Psoas muscle (tissue), 8 donors: Measurements from ENCODE around the gene ARHGEF38. TPM values are rescaled to one million over a fixed set of nuclear protein-coding genes. Genes with fewer than 3 reads are reported as not detected.

ENCODE experiments used
- ATAC-seq, 4 donors: fragments of 200-7000 bp; cut with Tn5 transposase; one replicate each; pipeline ENCODE4 v1.9.1; 2020; ENCODE audit warnings: moderate library complexity in 3 of 4, mild to moderate bottlenecking in 2 of 4
- DNase-seq, 2 donors: peaks; one replicate each; pipeline ENCODE4 v3.0.0-alpha.2; 2020
- H3K27ac ChIP-seq: fragments of 200-600 bp; one replicate; pipeline ENCODE4 v1.8.0; 2022
- H3K27me3 ChIP-seq, 3 donors: fragments of 200-600 bp in 1 of 3; one replicate each; pipeline versions ENCODE4 v1.6.1 to v1.8.0; 2013 to 2022; ENCODE audit warnings: low read length in 2 of 3, mild to moderate bottlenecking in 2 of 3, moderate library complexity in 1 of 3; ENCODE audit not compliant: insufficient read depth in 3 of 3
- H3K36me3 ChIP-seq, 2 donors: fragments of 200-600 bp in 1 of 2; one replicate each; pipeline versions ENCODE4 v1.6.1 to v1.8.0; 2013 to 2022; ENCODE audit warnings: low read depth in 1 of 2, mild to moderate bottlenecking in 1 of 2, moderate library complexity in 1 of 2; ENCODE audit not compliant: insufficient read depth in 1 of 2
- H3K4me1 ChIP-seq: fragments of 200-600 bp; one replicate; pipeline ENCODE4 v1.8.0; 2022
- H3K4me3 ChIP-seq: fragments of 200-600 bp; one replicate; pipeline ENCODE4 v1.8.0; 2022; ENCODE audit warnings: mild to moderate bottlenecking
- H3K9me3 ChIP-seq: fragments of 200-600 bp; one replicate; pipeline ENCODE4 v1.8.0; 2022
- CTCF ChIP-seq: fragments of 200-600 bp; IDR thresholded peaks from one replicate; pipeline ENCODE4 v1.8.0; 2022; ENCODE audit warnings: antibody characterized with exemption
- WGBS, 3 donors: extraction: QIAGEN DNeasy Blood & Tissue Kit; methylation state at CpG; one replicate each; pipeline versions ENCODE4 v1.1.6 to v1.1.7; 2013; 5-methylcytosine and 5-hydroxymethylcytosine counted together
- intact Hi-C, 2 donors: fragments of 100-400 bp; cut with DNase I; formaldehyde crosslinking; loops; one replicate each; pipeline versions ENCODE4 v1.11.0 to v1.14.2; 2022
- polyA plus RNA-seq, 3 donors: library from polyadenylated mRNA; stranded (reverse); fragments of 200-250 nt; gene quantifications; one replicate each; pipeline ENCODE4 v1.2.3, GENCODE V29; 2013
- total RNA-seq, 4 donors: library from RNA; stranded (reverse); fragmentation: NEBNext Ultra II Directional in 2 of 4; extraction: Animal tissue kit (Norgen Biotek cat#: 25700) in 2 of 4; gene quantifications; one replicate each; pipeline versions ENCODE4 v1.2.1 to v1.2.4, GENCODE V29; 2021 to 2023
- donor health status: healthy with polysubstance abuse.
- donor health status: DM: no; HTN: no; CAD: no; lungs with moderate emphysema.
- donor health status: Bipolar disorder and iron deficiency.
- donor health status: healthy.
- donor health status: DM: yes; HTN: yes; CAD: no.
- donor health status: DM: no; HTN: no; CAD: no.
- donor health status: DM: no; HTN: no; CAD: no.
- donor health status: DM: yes; HTN: yes; CAD: no.

Gene ARHGEF38
- total and polyA plus RNA-seq, 7 donors = not detected

- 82 to 87% (median 86%) methylated on average over 2 of the region's 2 CpGs for WGBS, 3 donors
- peaks cover 29% of the 10 kb centered on the region for H3K4me1 ChIP-seq
- no peak for DNase-seq
- no peak for TF ChIP-seq CTCF
- intact Hi-C loops = no loop called here
- no peaks in the 10 kb centered on the region for H3K27me3 ChIP-seq
- H3K4me3 ChIP-seq = no peak overlapping the region
- H3K27ac ChIP-seq = no peak overlapping the region
- no peaks in the 10 kb centered on the region for H3K36me3 ChIP-seq
- H3K9me3 ChIP-seq = no peaks in the 10 kb centered on the region
- ATAC-seq = no peak
Measured at GRCh38 chr4:105626846-105627245, 74.4 kb downstream of the ARHGEF38 start.

GRCh38 chr4:105627620-105628019 lies 75.2 kb downstream of the ARHGEF38 start:
- WGBS, 3 donors = 84 to 85% (median 85%) methylated on average over 3 of the region's 3 CpGs
- H3K4me1 ChIP-seq = peaks cover 24% of the 10 kb centered on the region

GRCh38 chr4:105630670-105631655 lies 78.5 kb downstream of the ARHGEF38 start:
- 65 to 76% (median 71%) methylated on average over 7 of the region's 7 CpGs for WGBS, 3 donors

More at GRCh38 chr4:105627620-105628019, 75.2 kb downstream of the ARHGEF38 start:
- Histone ChIP-seq H3K9me3 (no peaks in the 10 kb centered on the region), H3K4me3 (no peak overlapping the region), H3K27ac (no peak overlapping the region), H3K36me3 (no peaks in the 10 kb centered on the region), H3K27me3 (no peaks in the 10 kb centered on the region)
- ATAC-seq (no peak), DNase-seq (no peak)
- no peak for TF ChIP-seq CTCF
- intact Hi-C loops = no loop called here

GRCh38 chr4:105631818-105632400 lies 79.5 kb downstream of the ARHGEF38 start:
- Histone ChIP-seq H3K27me3 (no peaks in the 10 kb centered on the region), H3K4me1 (peaks cover 12% of the 10 kb centered on the region), H3K4me3 (no peak overlapping the region), H3K27ac (no peak overlapping the region), H3K9me3 (no peaks in the 10 kb centered on the region), H3K36me3 (no peaks in the 10 kb centered on the region)
- ATAC-seq (no peak), DNase-seq (no peak)
- 66 to 93% (median 67%) methylated on average over 8 of the region's 8 CpGs for WGBS, 3 donors
- TF ChIP-seq CTCF = no peak
- intact Hi-C loops = no loop called here

More at GRCh38 chr4:105630670-105631655, 78.5 kb downstream of the ARHGEF38 start:
- Histone ChIP-seq H3K27me3 (no peaks in the 10 kb centered on the region), H3K27ac (no peak overlapping the region), H3K4me3 (no peak overlapping the region), H3K36me3 (no peaks in the 10 kb centered on the region), H3K4me1 (peaks cover 12% of the 10 kb centered on the region), H3K9me3 (no peaks in the 10 kb centered on the region)
- ATAC-seq = no peak
- no peak for DNase-seq
- no peak for TF ChIP-seq CTCF
- intact Hi-C loops = no loop called here
